Neuronal stem cell (in vitro differentiated cells): Measurements from ENCODE around the gene TIMP2.
"Not testable (repeated sequence)": the region's sequence is repeated elsewhere in the genome, so short reads cannot be mapped to it uniquely, and the experiment has no call there.

Experiments used
- DNase-seq: peaks from one replicate; pipeline ENCODE4 v3.0.0-alpha.2; 2013; ENCODE audit warnings: low spot score
- H2AFZ ChIP-seq: one replicate; pipeline ENCODE4 v1.6.1; 2013; ENCODE audit warnings: mild to moderate bottlenecking, low read length, inconsistent platforms
- H2AK5ac ChIP-seq: 2 replicates; pipeline ENCODE4 v1.6.1; 2013; ENCODE audit warnings: low read depth, mild to moderate bottlenecking, inconsistent platforms, low read length, moderate library complexity, mixed read lengths
- H2BK120ac ChIP-seq: 2 replicates; pipeline ENCODE4 v1.6.1; 2013; ENCODE audit warnings: low read depth, mild to moderate bottlenecking, inconsistent platforms, low read length, moderate library complexity, mixed read lengths
- H2BK12ac ChIP-seq: one replicate; pipeline ENCODE4 v1.6.1; 2013; ENCODE audit warnings: low read length, inconsistent platforms
- H2BK15ac ChIP-seq: 2 replicates; pipeline ENCODE4 v1.6.1; 2013; ENCODE audit warnings: mild to moderate bottlenecking, low read length, inconsistent platforms, mixed read lengths
- H2BK5ac ChIP-seq: one replicate; pipeline ENCODE4 v1.6.1; 2013; ENCODE audit warnings: inconsistent platforms, mild to moderate bottlenecking, low read length, moderate library complexity
- H3K14ac ChIP-seq: one replicate; pipeline ENCODE4 v1.6.1; 2013; ENCODE audit warnings: low read length, inconsistent platforms
- H3K18ac ChIP-seq: 2 replicates; pipeline ENCODE4 v1.6.1; 2013; ENCODE audit warnings: low read length, inconsistent platforms
- H3K23ac ChIP-seq: 2 replicates; pipeline ENCODE4 v1.6.1; 2013; ENCODE audit warnings: low read depth, mild to moderate bottlenecking, mixed read lengths, low read length, inconsistent platforms; ENCODE audit not compliant: poor library complexity
- H3K27ac ChIP-seq: replicated peaks from 3 replicates; pipeline ENCODE4 v1.5.1; 2013; ENCODE audit warnings: low read length, inconsistent platforms
- H3K27me3 ChIP-seq, 3 experiments: 2 replicates each; pipeline ENCODE4 v1.6.1; 2013; ENCODE audit warnings: low read length in 3 of 3, mild to moderate bottlenecking in 2 of 3, inconsistent platforms in 1 of 3, low read depth in 1 of 3, mixed read lengths in 1 of 3, moderate library complexity in 1 of 3; ENCODE audit not compliant: control insufficient read depth in 3 of 3, insufficient read depth in 3 of 3
- H3K36me3 ChIP-seq, 2 donors: replicated peaks in 1 of 2; 2 replicates each; pipeline ENCODE4 v1.6.1; 2013; ENCODE audit warnings: low read length in 2 of 2; ENCODE audit not compliant: control insufficient read depth in 2 of 2, insufficient read depth in 2 of 2
- H3K4ac ChIP-seq: 2 replicates; pipeline ENCODE4 v1.6.1; 2013; ENCODE audit warnings: inconsistent platforms, mild to moderate bottlenecking, low read length, moderate library complexity
- H3K4me1 ChIP-seq, 2 donors: 1 replicate in 1 of 2; 2 replicates in 1 of 2; pipeline ENCODE4 v1.6.1; 2013; ENCODE audit warnings: low read length in 2 of 2, low read depth in 1 of 2; ENCODE audit not compliant: control insufficient read depth in 2 of 2, insufficient read depth in 1 of 2
- H3K4me2 ChIP-seq: one replicate; pipeline ENCODE4 v1.6.1; 2013; ENCODE audit warnings: mild to moderate bottlenecking, low read length, inconsistent platforms; ENCODE audit not compliant: insufficient read depth, poor library complexity, severe bottlenecking
- H3K4me3 ChIP-seq, 2 donors: 2 replicates each; pipeline ENCODE4 v1.5.1; 2013; ENCODE audit warnings: low read length in 2 of 2, mild to moderate bottlenecking in 2 of 2, inconsistent platforms in 1 of 2, moderate library complexity in 1 of 2
- H3K79me1 ChIP-seq: one replicate; pipeline ENCODE4 v1.6.1; 2013; ENCODE audit warnings: low read depth, mild to moderate bottlenecking, inconsistent platforms, low read length, moderate library complexity
- H3K9ac ChIP-seq: one replicate; pipeline ENCODE4 v1.6.1; 2013; ENCODE audit warnings: mild to moderate bottlenecking, low read depth, low read length, inconsistent platforms; ENCODE audit not compliant: poor library complexity
- H3K9me3 ChIP-seq, 2 donors: replicated peaks in 1 of 2; 2 replicates each; pipeline versions ENCODE3 to v1.6.1; 2013; ENCODE audit warnings: low read length in 2 of 2, mild to moderate bottlenecking in 2 of 2, inconsistent platforms in 1 of 2, low read depth in 1 of 2, mixed read lengths in 1 of 2, moderate library complexity in 1 of 2; ENCODE audit not compliant: control insufficient read depth in 2 of 2, insufficient read depth in 1 of 2
- H4K8ac ChIP-seq: one replicate; pipeline ENCODE4 v1.6.1; 2013; ENCODE audit warnings: low read depth, mild to moderate bottlenecking, inconsistent platforms, low read length, moderate library complexity
- H4K91ac ChIP-seq: one replicate; pipeline ENCODE4 v1.6.1; 2013; ENCODE audit warnings: low read length, low read depth, mild to moderate bottlenecking, inconsistent platforms; ENCODE audit not compliant: poor library complexity
- WGBS, 2 donors: extraction: QIAGEN DNeasy Blood & Tissue Kit; methylation state at CpG; one replicate each; pipeline ENCODE4 v1.1.7; 2013; ENCODE audit warnings: missing lambda C conversion rate in 2 of 2, mixed read lengths in 1 of 2; ENCODE audit not compliant: insufficient read length in 2 of 2, insufficient replicate concordance in 1 of 2; ENCODE audit errors: extremely low coverage in 2 of 2; 5-methylcytosine and 5-hydroxymethylcytosine counted together

TIMP2 gene

GRCh38 chr17:78912082-78912481, 13.1 kb downstream of the TIMP2 start:
- Histone ChIP-seq H4K8ac (no peak overlapping the region), H3K36me3 (peaks cover 0 to 4% of the 10 kb centered on the region in 2 donors), H2BK12ac (no peak overlapping the region), H2BK5ac (no peak overlapping the region), H3K23ac (no peak overlapping the region), H3K4me1 (peaks cover 0 to 3% of the 10 kb centered on the region in 2 donors), H3K18ac (no peak overlapping the region), H2AK5ac (no peak overlapping the region), H2BK120ac (no peak overlapping the region), H3K79me1 (peaks cover 24% of the 10 kb centered on the region), H2BK15ac (no peak overlapping the region), H4K91ac (no peak overlapping the region), H3K4me2 (no peak overlapping the region), H3K27me3 (no peaks in the 10 kb centered on the region), H3K9ac (no peak overlapping the region), H3K14ac (no peak overlapping the region), H3K4ac (no peak overlapping the region), H3K27ac (no peak overlapping the region), H2AFZ (no peak overlapping the region), H3K9me3 (peaks cover 0 to 2% of the 10 kb centered on the region in 2 donors), H3K4me3 (no peak overlapping the region)
- no CpG with 5 or more reads among the region's 8 CpGs for WGBS, 2 donors
- DNase-seq: no peak

DNA sequence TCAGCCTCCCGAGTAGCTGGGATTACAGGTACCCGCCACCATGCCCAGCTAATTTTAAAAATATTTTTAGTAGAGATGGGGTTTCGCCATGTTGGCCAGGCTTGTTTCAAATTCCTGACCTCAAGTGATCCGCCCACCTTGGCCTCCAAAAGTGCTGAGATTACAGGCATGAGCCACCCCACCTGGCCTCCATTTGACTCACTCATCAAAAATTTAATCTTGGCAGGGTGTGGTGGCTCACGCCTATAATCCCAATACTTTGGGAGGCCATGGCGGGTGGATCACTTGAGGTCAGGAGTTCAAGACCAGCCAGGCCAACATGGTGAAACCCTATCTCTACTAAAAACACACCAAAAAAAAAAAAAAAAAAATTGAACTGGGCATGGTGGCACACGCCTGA, 13.6 kb downstream of the TIMP2 start:
- H3K4me1 ChIP-seq, H4K8ac ChIP-seq, H3K4me3 ChIP-seq, H3K4ac ChIP-seq, H3K9me3 ChIP-seq, H3K14ac ChIP-seq, H3K27me3 ChIP-seq, H2BK120ac ChIP-seq, H3K18ac ChIP-seq, H2BK5ac ChIP-seq, H2AFZ ChIP-seq, H3K9ac ChIP-seq, H2BK12ac ChIP-seq, H3K4me2 ChIP-seq, H2AK5ac ChIP-seq, H2BK15ac ChIP-seq, DNase-seq, H3K23ac ChIP-seq, H3K27ac ChIP-seq, H4K91ac ChIP-seq, H3K36me3 ChIP-seq: not testable (repeated sequence)
- WGBS, 2 donors: no CpG with 5 or more reads among the region's 7 CpGs
- peaks cover 22% of the 10 kb centered on the region for H3K79me1 ChIP-seq

DNA sequence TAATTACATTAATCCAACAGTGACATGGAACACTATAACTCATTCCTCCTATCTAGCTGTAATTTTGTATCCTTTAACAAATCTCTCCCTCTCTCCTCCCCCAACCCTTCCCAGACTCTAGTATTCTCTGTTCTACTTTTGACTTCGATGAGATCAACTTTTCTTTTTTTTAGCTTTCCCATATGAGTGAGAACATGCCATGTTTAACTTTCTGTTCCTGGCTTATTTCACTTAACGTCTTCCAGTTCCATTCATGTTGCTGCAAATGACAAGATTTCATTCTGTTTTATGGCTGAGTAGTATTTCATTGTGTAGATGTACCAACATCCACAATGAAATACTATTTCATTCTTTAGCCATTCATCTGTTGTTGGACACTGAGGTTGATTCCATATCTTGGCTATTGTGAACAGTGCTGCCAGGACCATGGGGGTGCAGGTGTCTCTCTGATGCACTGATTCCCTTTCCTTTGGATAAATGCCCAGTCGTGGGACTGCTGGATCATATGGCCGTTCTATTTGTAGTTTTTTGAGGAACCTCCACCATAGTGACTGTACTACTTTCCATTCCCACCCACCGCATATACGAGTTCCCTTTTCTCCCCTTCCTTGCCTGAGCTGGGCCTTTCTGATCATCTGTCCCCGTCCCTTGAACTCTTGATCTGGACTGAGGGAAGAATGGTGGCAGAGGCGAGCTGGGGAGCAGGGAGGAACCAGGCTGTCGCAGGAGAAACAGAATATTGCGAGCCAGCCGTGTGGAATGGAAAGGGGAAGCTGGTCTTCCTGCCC, 14.5 kb downstream of the TIMP2 start:
- H2AFZ ChIP-seq: no peak overlapping the region
- peaks cover 13% of the 10 kb centered on the region for H3K79me1 ChIP-seq
- WGBS, 2 donors: no CpG with 5 or more reads among the region's 11 CpGs
- no peak overlapping the region for H3K27ac ChIP-seq
- H2AK5ac ChIP-seq: no peak overlapping the region
- peaks cover 0 to 2% of the 10 kb centered on the region in 2 donors for H3K9me3 ChIP-seq
- H3K4me2 ChIP-seq: no peak overlapping the region
- no peak overlapping the region for H3K18ac ChIP-seq
- H3K23ac ChIP-seq: peak overlapping the region; percentile 37
- DNase-seq: no peak
- H2BK120ac ChIP-seq: no peak overlapping the region
- H3K36me3 ChIP-seq: peaks cover 0 to 4% of the 10 kb centered on the region in 2 donors
- H3K4me3 ChIP-seq: no peak overlapping the region
- no peak overlapping the region for H3K9ac ChIP-seq
- H3K4me1 ChIP-seq: peaks cover 0 to 3% of the 10 kb centered on the region in 2 donors
- no peaks in the 10 kb centered on the region for H3K27me3 ChIP-seq
- no peak overlapping the region for H3K14ac ChIP-seq
- no peak overlapping the region for H2BK15ac ChIP-seq
- no peak overlapping the region for H2BK5ac ChIP-seq
- H4K8ac ChIP-seq: no peak overlapping the region
- no peak overlapping the region for H2BK12ac ChIP-seq
- H4K91ac ChIP-seq: no peak overlapping the region
- no peak overlapping the region for H3K4ac ChIP-seq

DNA sequence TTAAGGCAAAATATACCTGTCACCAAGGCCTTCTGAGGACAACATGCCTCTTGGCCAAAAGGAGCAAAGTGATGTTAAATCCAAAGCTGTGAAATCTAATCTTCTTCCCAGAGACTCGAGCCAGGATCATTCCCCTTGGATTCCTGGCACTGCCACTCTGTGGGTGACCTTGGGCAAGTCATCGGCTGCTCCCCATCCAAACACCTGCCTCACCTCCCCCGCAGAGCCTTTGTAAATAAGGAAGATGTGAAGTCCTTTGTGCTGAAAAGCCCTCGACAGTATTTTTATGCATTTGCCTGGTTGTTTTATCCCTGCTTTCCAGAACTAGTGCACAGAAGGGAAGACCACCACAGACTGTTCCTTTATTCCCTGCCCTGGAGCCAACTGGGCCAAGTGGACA, 16.8 kb downstream of the TIMP2 start:
- Histone ChIP-seq H3K4me2 (no peak overlapping the region), H4K8ac (no peak overlapping the region), H3K36me3 (peaks cover 4 to 6% of the 10 kb centered on the region in 2 donors), H2BK12ac (no peak overlapping the region), H3K14ac (no peak overlapping the region), H4K91ac (no peak overlapping the region), H2AFZ (no peak overlapping the region), H3K9ac (no peak overlapping the region), H3K9me3 (peaks cover 0 to 2% of the 10 kb centered on the region in 2 donors), H3K4me1 (peaks cover 4 to 6% of the 10 kb centered on the region in 2 donors), H3K27me3 (no peaks in the 10 kb centered on the region), H3K79me1 (peaks cover 16% of the 10 kb centered on the region), H3K4ac (no peak overlapping the region), H2BK15ac (no peak overlapping the region), H2AK5ac (no peak overlapping the region), H3K23ac (no peak overlapping the region), H3K27ac (no peak overlapping the region), H3K18ac (no peak overlapping the region), H2BK120ac (no peak overlapping the region), H2BK5ac (no peak overlapping the region), H3K4me3 (no peak overlapping the region)
- DNase-seq: no peak
- WGBS, 2 donors: no CpG with 5 or more reads among the region's 4 CpGs
